Measurements from ENCODE around the gene ZNF154. TPM values are rescaled to one million over a fixed set of nuclear protein-coding genes. Genes with fewer than 3 reads are reported as not detected.

ZNF154 gene
- total RNA-seq, 1 experiment from 2014 or later, result 18.7 TPM

DNA sequence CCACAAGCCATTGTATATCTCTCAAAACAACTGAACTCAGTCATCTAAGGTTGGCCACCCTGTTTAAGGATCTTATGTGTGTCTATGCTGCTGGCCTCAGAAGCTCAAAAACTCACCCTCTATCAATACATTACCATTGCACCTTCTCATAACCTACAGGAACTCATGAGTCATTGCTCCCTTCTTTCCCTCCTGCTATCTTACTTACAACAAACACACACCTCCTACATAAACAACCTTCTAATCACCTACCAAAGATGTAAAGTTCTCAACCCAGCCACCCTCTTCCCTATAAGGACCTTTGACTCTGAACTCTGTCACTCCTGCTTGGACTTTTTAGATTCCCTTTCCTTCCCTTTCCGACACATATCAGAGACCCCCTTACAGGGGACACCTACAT lies 53.6 kb downstream of the ZNF154 start:
- H3K27ac ChIP-seq (ENCODE audit: insufficient read length, low read depth, low read length), result no peak overlapping the region

More for the DNA sequence above, 53.6 kb downstream of the ZNF154 start:
- WGBS (ENCODE audit: extremely low coverage, insufficient read length, low lambda C conversion rate), result no CpG with 5 or more reads among the region's 1 CpG
- Histone ChIP-seq H4K91ac (ENCODE audit: insufficient read length, low read depth, low read length) (no peak overlapping the region), H2BK5ac (ENCODE audit: insufficient read length, low read length) (no peak overlapping the region), H3K23me2 (ENCODE audit: insufficient read length, low read depth, low read length, poor library complexity, severe bottlenecking) (no peaks in the 10 kb centered on the region), H3K9ac (ENCODE audit: extremely low read depth, insufficient read length, low read length) (no peak overlapping the region), H2BK120ac (ENCODE audit: low read depth, low read length, poor library complexity, severe bottlenecking) (no peak overlapping the region), H2BK15ac (ENCODE audit: low read depth, low read length) (no peak overlapping the region), H3K79me1 (ENCODE audit: insufficient read depth, low read depth, low read length, poor library complexity, severe bottlenecking) (no peaks in the 10 kb centered on the region), H2BK12ac (ENCODE audit: insufficient read length, low read depth, low read length) (no peak overlapping the region), H3K4me1 (ENCODE audit: insufficient read depth, low read length) (peaks cover 4% of the 10 kb centered on the region; the same call in 1 of the 2 replicates), H3K79me2 (ENCODE audit: insufficient read depth, low read length) (no peaks in the 10 kb centered on the region), H2BK20ac (ENCODE audit: low read depth, low read length, poor library complexity, severe bottlenecking) (no peak overlapping the region), H4K20me1 (ENCODE audit: control insufficient read depth, insufficient read depth, insufficient read length) (no peaks in the 10 kb centered on the region), H3K4me2 (ENCODE audit: insufficient read depth, insufficient read length, low read length) (no peak overlapping the region), H3K4ac (ENCODE audit: low read depth, low read length) (no peak overlapping the region), H3K27me3 (ENCODE audit: insufficient read depth, low read length) (no peaks in the 10 kb centered on the region), H2AK5ac (ENCODE audit: insufficient read length, low read length) (no peak overlapping the region), H2AFZ (ENCODE audit: low read length) (no peak overlapping the region), H3K23ac (ENCODE audit: insufficient read length, low read depth, low read length) (no peak overlapping the region), H3T11ph (ENCODE audit: low read length) (no peak overlapping the region), H3K14ac (ENCODE audit: insufficient read depth, low read length) (no peak overlapping the region), H3K56ac (ENCODE audit: insufficient read length, low read depth, low read length) (no peak overlapping the region), H4K8ac (replicated peaks; ENCODE audit: insufficient read length, low read depth, low read length) (no peak overlapping the region), H3K9me3 (ENCODE audit: control insufficient read depth, low read depth, low read length) (no peaks in the 10 kb centered on the region), H3K18ac (ENCODE audit: insufficient read length, low read depth, low read length) (no peak overlapping the region), H4K5ac (ENCODE audit: insufficient read length, low read depth, low read length) (no peak overlapping the region)
- no peak overlapping the region for H3K4me3 Mint-ChIP-seq
- peaks cover 0 to 18% of the 10 kb centered on the region in 2 experiments for H3K9me3 Mint-ChIP-seq
- peaks cover 61% of the 10 kb centered on the region for H3K27me3 Mint-ChIP-seq (ENCODE audit: low read depth)
- H3K4me1 Mint-ChIP-seq, result peaks cover 5 to 6% of the 10 kb centered on the region in 2 experiments; a peak in 3 of 4 replicates
- H3K36me3 Mint-ChIP-seq (ENCODE audit: insufficient read depth in 1 of 3, low read depth in 3 of 3), result no peaks in the 10 kb centered on the region; a peak in 2 of 7 replicates
- DNase-seq, result no peak
- H3K27ac Mint-ChIP-seq, result no peak overlapping the region
- TF ChIP-seq, protein P1, sequence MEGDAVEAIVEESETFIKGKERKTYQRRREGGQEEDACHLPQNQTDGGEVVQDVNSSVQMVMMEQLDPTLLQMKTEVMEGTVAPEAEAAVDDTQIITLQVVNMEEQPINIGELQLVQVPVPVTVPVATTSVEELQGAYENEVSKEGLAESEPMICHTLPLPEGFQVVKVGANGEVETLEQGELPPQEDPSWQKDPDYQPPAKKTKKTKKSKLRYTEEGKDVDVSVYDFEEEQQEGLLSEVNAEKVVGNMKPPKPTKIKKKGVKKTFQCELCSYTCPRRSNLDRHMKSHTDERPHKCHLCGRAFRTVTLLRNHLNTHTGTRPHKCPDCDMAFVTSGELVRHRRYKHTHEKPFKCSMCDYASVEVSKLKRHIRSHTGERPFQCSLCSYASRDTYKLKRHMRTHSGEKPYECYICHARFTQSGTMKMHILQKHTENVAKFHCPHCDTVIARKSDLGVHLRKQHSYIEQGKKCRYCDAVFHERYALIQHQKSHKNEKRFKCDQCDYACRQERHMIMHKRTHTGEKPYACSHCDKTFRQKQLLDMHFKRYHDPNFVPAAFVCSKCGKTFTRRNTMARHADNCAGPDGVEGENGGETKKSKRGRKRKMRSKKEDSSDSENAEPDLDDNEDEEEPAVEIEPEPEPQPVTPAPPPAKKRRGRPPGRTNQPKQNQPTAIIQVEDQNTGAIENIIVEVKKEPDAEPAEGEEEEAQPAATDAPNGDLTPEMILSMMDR (conservative IDR thresholded peaks at IDR 0.05), result no peak
